ENCODE measurements around the gene CYTH1.

Gene CYTH1

DNA sequence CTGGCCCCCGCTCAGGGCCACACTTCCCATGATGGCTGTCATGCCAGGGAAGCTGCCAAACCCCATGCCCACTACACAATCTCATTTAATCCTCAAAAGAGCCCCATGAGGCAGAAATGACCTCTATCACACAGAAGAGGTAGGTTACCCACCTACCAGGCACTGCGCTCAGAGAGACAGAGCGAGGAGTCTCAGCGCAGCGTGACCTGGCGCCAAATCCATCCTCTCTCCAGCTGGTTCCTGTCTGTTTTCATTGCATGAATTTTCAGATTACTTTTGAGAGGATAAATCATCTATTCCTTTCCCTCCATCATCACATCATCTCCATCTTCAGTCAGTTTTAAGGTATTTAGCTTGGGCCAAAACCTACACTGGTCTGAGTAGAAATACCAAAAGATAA lies 103.4 kb downstream of the CYTH1 start:
- Histone ChIP-seq H3K36me3 (ENCODE audit: low read depth) (peaks cover 70% of the 10 kb centered on the region), H3K27ac (ENCODE audit: poor library complexity, severe bottlenecking) (peak overlapping the region; percentile 97), H3K4me1 (ENCODE audit: insufficient read depth, poor library complexity, severe bottlenecking) (peaks cover 30% of the 10 kb centered on the region), H3K4me3 (ENCODE audit: severe bottlenecking) (no peak overlapping the region), H3K9me3 (ENCODE audit: severe bottlenecking) (no peaks in the 10 kb centered on the region), H3K27me3 (ENCODE audit: insufficient read depth, poor library complexity, severe bottlenecking) (no peaks in the 10 kb centered on the region)
- TF ChIP-seq, protein P1, sequence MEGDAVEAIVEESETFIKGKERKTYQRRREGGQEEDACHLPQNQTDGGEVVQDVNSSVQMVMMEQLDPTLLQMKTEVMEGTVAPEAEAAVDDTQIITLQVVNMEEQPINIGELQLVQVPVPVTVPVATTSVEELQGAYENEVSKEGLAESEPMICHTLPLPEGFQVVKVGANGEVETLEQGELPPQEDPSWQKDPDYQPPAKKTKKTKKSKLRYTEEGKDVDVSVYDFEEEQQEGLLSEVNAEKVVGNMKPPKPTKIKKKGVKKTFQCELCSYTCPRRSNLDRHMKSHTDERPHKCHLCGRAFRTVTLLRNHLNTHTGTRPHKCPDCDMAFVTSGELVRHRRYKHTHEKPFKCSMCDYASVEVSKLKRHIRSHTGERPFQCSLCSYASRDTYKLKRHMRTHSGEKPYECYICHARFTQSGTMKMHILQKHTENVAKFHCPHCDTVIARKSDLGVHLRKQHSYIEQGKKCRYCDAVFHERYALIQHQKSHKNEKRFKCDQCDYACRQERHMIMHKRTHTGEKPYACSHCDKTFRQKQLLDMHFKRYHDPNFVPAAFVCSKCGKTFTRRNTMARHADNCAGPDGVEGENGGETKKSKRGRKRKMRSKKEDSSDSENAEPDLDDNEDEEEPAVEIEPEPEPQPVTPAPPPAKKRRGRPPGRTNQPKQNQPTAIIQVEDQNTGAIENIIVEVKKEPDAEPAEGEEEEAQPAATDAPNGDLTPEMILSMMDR (IDR thresholded peaks at IDR 0.05; ENCODE audit: poor library complexity, severe bottlenecking), result no peak
- DNase-seq (ENCODE audit: low spot score) (no peak), ATAC-seq (ENCODE audit: low read depth) (no peak)

DNA sequence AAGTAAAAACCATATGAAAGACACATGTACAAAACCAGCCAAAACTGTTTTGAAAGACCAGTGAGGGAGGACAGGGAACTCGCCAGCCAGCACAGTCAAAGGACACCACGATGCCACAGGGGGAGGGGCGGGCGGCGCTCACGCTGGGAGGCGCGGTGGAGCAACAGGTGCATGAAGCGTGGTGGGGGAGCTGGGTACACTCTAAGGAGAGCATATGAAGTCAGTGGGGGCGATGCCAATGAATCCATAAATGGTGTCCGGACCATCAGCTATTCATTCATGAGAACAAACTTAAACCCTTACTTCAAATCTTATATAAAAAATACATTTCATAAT lies 103.9 kb downstream of the CYTH1 start:
- H3K36me3 ChIP-seq (ENCODE audit: low read depth), result peaks cover 75% of the 10 kb centered on the region
- H3K4me1 ChIP-seq (ENCODE audit: insufficient read depth, poor library complexity, severe bottlenecking), result peaks cover 31% of the 10 kb centered on the region
- ATAC-seq (ENCODE audit: low read depth), result no peak
- no peaks in the 10 kb centered on the region for H3K9me3 ChIP-seq (ENCODE audit: severe bottlenecking)
- H3K4me3 ChIP-seq (ENCODE audit: severe bottlenecking), result no peak overlapping the region
- TF ChIP-seq, protein P1 (IDR thresholded peaks at IDR 0.05; ENCODE audit: poor library complexity, severe bottlenecking), result no peak
- no peaks in the 10 kb centered on the region for H3K27me3 ChIP-seq (ENCODE audit: insufficient read depth, poor library complexity, severe bottlenecking)
- H3K27ac ChIP-seq (ENCODE audit: poor library complexity, severe bottlenecking), result no peak overlapping the region
- DNase-seq (ENCODE audit: low spot score), result no peak

DNA sequence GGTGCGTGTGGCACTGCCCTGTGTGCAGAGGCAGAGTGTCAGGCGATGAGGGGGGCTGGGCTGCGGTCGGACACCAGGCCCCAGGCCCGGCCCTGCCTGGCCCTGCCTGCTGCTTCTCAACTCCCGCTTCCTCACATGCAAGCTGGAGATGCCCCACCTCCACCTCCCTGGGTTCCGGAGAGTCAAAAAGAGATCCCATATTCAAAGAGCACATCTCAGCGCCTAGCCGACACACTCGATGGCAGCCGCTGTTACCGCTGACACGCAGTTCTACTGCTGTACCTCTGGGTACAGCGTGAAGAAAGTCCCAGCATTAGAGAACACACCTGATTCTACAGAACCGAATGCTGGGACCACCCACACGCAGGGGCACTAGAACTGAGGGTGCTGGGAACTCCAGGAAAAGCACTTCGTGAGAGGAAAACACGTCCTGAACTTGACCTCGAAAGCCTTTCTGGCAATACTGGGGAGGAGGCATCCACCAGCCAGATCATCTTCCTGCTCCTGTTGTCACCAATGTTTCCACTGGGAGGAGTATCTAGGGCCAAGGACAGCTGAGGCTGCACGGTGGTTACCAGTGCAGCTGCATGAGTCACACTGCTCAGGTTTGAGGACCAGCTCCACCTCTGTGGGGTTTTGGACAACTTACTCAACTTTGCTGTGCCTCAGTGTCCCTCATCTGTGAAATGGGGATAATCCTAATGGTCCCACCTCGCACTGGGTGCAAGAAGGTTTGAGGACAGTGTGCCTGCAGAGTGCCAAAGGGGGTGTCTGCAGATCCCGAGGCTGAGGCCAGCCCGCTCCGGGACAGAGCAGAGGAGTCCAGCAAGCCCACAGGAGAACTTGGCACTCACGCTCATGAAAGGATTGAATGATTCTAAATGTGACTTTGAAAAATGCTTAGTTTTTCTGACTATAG lies 104.5 kb downstream of the CYTH1 start:
- Histone ChIP-seq H3K27ac (ENCODE audit: poor library complexity, severe bottlenecking) (no peak overlapping the region), H3K9me3 (ENCODE audit: severe bottlenecking) (no peaks in the 10 kb centered on the region), H3K27me3 (ENCODE audit: insufficient read depth, poor library complexity, severe bottlenecking) (no peaks in the 10 kb centered on the region), H3K4me1 (ENCODE audit: insufficient read depth, poor library complexity, severe bottlenecking) (peaks cover 38% of the 10 kb centered on the region), H3K36me3 (ENCODE audit: low read depth) (peaks cover 76% of the 10 kb centered on the region), H3K4me3 (ENCODE audit: severe bottlenecking) (no peak overlapping the region)
- DNase-seq (ENCODE audit: low spot score) (no peak), ATAC-seq (ENCODE audit: low read depth) (no peak)
- TF ChIP-seq, protein P1 (IDR thresholded peaks at IDR 0.05; ENCODE audit: poor library complexity, severe bottlenecking), result no peak

DNA sequence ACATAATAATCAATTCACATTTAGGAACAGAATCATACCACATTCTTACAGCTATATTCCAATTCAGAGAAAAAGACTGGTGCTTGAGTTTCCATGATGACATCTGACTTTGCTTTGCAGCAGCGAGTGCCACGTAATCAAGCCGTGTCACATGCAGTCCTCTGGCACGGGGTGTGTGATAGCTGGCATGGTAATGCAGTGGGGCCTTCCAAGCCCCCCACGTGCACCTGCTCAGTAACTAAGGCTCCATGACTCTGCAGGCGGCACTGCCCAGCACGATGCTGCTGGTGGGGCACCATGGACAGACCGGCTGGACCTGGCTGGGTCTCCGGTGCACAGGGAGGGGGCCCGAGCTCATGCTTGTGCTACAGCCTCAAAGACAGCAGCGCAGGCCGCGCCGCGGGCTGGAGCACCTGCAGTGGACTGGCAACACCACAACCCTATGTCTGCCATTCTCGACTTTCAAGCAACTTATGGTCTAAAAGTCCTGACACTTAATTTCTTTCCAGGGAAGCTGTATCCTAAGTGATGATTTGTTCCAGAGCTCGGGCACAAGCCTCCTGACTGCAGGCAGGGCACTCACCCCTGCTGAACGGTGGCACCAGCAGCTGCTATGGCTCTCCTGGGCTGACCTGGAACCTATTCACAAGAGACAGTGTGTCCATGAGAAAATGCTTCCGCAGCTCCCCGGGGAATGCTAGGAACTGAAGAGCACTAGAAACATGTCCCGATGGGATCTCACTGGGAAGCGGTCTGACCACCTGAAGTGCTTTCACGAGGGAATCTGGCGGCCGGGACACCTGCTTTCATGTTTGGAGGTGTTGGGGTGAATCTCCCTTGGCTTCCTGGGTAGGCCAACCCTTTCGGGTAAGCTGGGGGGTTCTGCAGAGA lies 105.4 kb downstream of the CYTH1 start:
- Histone ChIP-seq H3K27me3 (ENCODE audit: insufficient read depth, poor library complexity, severe bottlenecking) (no peaks in the 10 kb centered on the region), H3K27ac (ENCODE audit: poor library complexity, severe bottlenecking) (no peak overlapping the region), H3K36me3 (ENCODE audit: low read depth) (peaks cover 76% of the 10 kb centered on the region), H3K9me3 (ENCODE audit: severe bottlenecking) (no peaks in the 10 kb centered on the region), H3K4me1 (ENCODE audit: insufficient read depth, poor library complexity, severe bottlenecking) (peaks cover 36% of the 10 kb centered on the region), H3K4me3 (ENCODE audit: severe bottlenecking) (no peak overlapping the region)
- DNase-seq (ENCODE audit: low spot score) (no peak), ATAC-seq (ENCODE audit: low read depth) (no peak)
- TF ChIP-seq, protein P1 (IDR thresholded peaks at IDR 0.05; ENCODE audit: poor library complexity, severe bottlenecking), result no peak

Measured in RWPE2 (cell line).